Left ventricle myocardium inferior (tissue), 1 donor: ENCODE results near the gene SPDYA. TPM values are rescaled to one million over a fixed set of nuclear protein-coding genes. Genes with fewer than 3 reads are reported as not detected.
A peak's percentile ranks its signal among the peaks of the same experiment; 100 is the strongest.

Source experiments
- DNase-seq: peaks from one replicate; pipeline ENCODE4 v3.0.0-alpha.2; 2020
- H3K27ac ChIP-seq: fragments of 200-600 bp; replicated peaks from 2 replicates; pipeline ENCODE4 v1.8.0; 2021
- H3K27me3 ChIP-seq: fragments of 200-600 bp; 2 replicates; pipeline ENCODE4 v1.8.0; 2021; ENCODE audit warnings: low read depth
- H3K36me3 ChIP-seq: fragments of 200-600 bp; 2 replicates; pipeline ENCODE4 v1.8.0; 2021
- H3K4me1 ChIP-seq: fragments of 200-600 bp; 2 replicates; pipeline ENCODE4 v1.8.0; 2021
- H3K4me3 ChIP-seq: fragments of 200-600 bp; 2 replicates; pipeline ENCODE4 v1.8.0; 2021; ENCODE audit warnings: mild to moderate bottlenecking, moderate library complexity
- H3K9me3 ChIP-seq: fragments of 200-600 bp; replicated peaks from 2 replicates; pipeline ENCODE4 v1.8.0; 2021
- intact Hi-C: fragments of 100-400 bp; cut with micrococcal nuclease; formaldehyde crosslinking; loops from one replicate; pipeline ENCODE4 v1.11.0; 2022
- total RNA-seq: library from RNA; stranded (reverse); fragmentation: NEBNext Ultra II Directional; extraction: Animal tissue kit (Norgen Biotek cat#: 25700); gene quantifications from one replicate; pipeline ENCODE4 v1.2.1, GENCODE V29; 2021
- TF ChIP-seq, protein P1 (sequence below): fragments of 200-600 bp; IDR thresholded peaks from 2 replicates; pipeline ENCODE4 v1.8.0; 2021; ENCODE audit warnings: antibody characterized with exemption, mild to moderate bottlenecking, borderline replicate concordance
- donor health status: DM: no; HTN: yes; CAD: no; lungs with severe emphysema.

SPDYA gene
- total RNA-seq, 1 donor from 2014 or later, result 0.14 TPM

- Histone ChIP-seq H3K9me3 (no peaks in the 10 kb centered on the region), H3K27ac (no peak overlapping the region), H3K27me3 (no peaks in the 10 kb centered on the region), H3K36me3 (peaks cover 9% of the 10 kb centered on the region), H3K4me1 (no peaks in the 10 kb centered on the region), H3K4me3 (no peak overlapping the region)
- TF ChIP-seq, protein P1, sequence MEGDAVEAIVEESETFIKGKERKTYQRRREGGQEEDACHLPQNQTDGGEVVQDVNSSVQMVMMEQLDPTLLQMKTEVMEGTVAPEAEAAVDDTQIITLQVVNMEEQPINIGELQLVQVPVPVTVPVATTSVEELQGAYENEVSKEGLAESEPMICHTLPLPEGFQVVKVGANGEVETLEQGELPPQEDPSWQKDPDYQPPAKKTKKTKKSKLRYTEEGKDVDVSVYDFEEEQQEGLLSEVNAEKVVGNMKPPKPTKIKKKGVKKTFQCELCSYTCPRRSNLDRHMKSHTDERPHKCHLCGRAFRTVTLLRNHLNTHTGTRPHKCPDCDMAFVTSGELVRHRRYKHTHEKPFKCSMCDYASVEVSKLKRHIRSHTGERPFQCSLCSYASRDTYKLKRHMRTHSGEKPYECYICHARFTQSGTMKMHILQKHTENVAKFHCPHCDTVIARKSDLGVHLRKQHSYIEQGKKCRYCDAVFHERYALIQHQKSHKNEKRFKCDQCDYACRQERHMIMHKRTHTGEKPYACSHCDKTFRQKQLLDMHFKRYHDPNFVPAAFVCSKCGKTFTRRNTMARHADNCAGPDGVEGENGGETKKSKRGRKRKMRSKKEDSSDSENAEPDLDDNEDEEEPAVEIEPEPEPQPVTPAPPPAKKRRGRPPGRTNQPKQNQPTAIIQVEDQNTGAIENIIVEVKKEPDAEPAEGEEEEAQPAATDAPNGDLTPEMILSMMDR, result no peak
- intact Hi-C loops, result no loop called here
- no peak for DNase-seq
Observed at GRCh38 chr2:28842042-28842441, 31.4 kb downstream of the SPDYA start.

DNA sequence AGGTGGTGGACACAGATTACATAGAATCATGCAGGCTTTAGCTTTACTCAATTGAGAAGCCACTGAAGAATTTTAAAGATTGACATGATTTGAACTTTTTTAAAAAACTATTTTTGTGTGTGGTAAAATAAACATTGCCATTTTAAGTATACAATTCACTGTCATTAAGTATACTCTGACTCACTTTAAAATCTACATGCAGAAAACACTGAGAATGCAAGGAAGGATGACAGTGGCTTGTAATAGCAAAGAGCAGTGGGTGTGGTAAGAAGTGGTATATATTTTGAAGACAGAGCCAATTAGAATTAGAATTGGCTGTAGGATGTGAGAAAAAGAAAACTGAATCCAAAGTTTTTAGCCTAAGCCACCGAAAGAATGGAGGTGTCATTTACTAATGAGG is 44.6 kb downstream of the SPDYA start:
- no peak overlapping the region for H3K4me3 ChIP-seq
- H3K27me3 ChIP-seq, result no peaks in the 10 kb centered on the region
- H3K4me1 ChIP-seq, result no peaks in the 10 kb centered on the region
- TF ChIP-seq, protein P1, result no peak
- DNase-seq, result no peak
- peaks cover 21% of the 10 kb centered on the region for H3K36me3 ChIP-seq
- H3K27ac ChIP-seq, result no peak overlapping the region
- intact Hi-C loops, result no loop called here
- no peaks in the 10 kb centered on the region for H3K9me3 ChIP-seq

- intact Hi-C loops, result no loop called here
- H3K9me3 ChIP-seq, result no peaks in the 10 kb centered on the region
- TF ChIP-seq, protein P1, result no peak
- no peaks in the 10 kb centered on the region for H3K4me1 ChIP-seq
- no peaks in the 10 kb centered on the region for H3K27me3 ChIP-seq
- H3K27ac ChIP-seq, result no peak overlapping the region
- no peak for DNase-seq
- no peak overlapping the region for H3K4me3 ChIP-seq
- H3K36me3 ChIP-seq, result peaks cover 29% of the 10 kb centered on the region
Observed at GRCh38 chr2:28855977-28856376, 45.3 kb downstream of the SPDYA start.

DNA sequence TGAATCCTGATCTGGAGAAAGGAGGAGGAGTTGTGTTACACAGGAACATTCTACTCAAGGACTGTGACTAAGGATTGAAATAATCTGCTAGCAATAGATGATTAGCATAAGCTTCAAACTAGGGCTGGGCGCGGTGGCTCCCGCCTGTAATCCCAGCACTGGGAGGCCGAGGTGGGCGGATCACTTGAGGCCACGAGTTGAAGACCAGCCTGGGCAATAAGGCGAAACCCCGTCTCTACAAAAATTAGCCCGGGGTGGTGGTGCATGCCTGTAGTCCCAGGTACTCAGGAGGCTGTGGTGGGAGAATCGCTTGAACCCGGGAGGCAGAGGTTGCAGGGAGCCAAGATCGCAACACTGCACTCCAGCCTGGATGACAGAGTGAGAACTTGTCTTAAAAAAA is 58.0 kb downstream of the SPDYA start:
- no peak for DNase-seq

GRCh38 chr2:28869494-28870145 is 59.0 kb downstream of the SPDYA start:
- H3K27me3 ChIP-seq, result no peaks in the 10 kb centered on the region
- peak overlapping the region; percentile 91 for H3K27ac ChIP-seq
- H3K4me3 ChIP-seq, result peak overlapping the region; percentile 85
- intact Hi-C loops, result no loop called here
- H3K36me3 ChIP-seq, result peaks cover 2% of the 10 kb centered on the region
- H3K4me1 ChIP-seq, result peaks cover 55% of the 10 kb centered on the region
- TF ChIP-seq, protein P1, result no peak
- H3K9me3 ChIP-seq, result no peaks in the 10 kb centered on the region
- no peak for DNase-seq

More for the DNA sequence above, 58.0 kb downstream of the SPDYA start:
- Histone ChIP-seq H3K27ac (no peak overlapping the region), H3K4me1 (peaks cover 55% of the 10 kb centered on the region), H3K27me3 (no peaks in the 10 kb centered on the region), H3K36me3 (peaks cover 11% of the 10 kb centered on the region), H3K4me3 (peak overlapping the region; percentile 85), H3K9me3 (no peaks in the 10 kb centered on the region)
- TF ChIP-seq, protein P1, result no peak
- intact Hi-C loops, result no loop called here
